Measurements from ENCODE around the gene NACA. TPM values are rescaled to one million over a fixed set of nuclear protein-coding genes. Genes with fewer than 3 reads are reported as not detected.

NACA gene
- total and polyA plus RNA-seq, 2 of the 13 experiments (the other 11 are each of a cell fraction or from before 2014, with no cell fraction given), result 799 to 1,700 TPM

DNA sequence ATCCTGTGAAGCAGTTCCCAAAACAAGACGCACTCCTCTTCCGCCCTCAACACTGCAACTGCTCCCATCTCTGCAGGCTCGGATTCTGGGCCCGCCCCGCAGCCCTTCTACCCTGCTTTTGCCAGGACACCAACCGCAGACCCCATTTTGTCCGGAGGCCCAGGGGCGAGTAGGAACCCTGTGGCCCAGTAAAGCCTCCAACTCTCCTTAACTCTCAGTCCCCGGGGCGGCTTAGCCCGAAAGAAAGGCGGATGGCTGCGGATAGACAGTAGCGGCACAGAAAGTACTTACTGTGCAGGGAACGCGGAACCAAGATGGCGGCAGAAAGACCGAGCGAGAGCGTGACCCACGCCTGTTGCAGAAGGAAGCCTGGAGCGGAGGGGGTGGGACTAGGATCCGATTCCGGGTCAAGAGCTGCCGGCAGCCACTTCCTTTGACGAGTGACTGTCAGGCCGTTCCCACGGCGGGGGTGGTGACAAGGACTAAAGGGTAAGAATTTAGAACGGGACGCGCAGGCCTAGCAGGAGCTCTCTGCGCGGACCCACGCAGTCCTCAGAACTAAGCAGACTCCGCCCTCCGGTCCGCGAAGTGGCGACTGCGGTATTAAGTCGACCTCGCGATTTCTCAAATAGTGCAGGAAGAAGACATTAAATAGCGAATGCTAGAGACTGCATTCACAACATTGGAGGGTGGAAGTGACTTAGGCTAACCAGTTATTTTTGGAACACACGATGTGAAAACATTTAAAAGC, at the start of gene NACA (continued):
- TF ChIP-seq KLF9 (CRISPR knock-in tag; IDR thresholded peaks at IDR 0.05; ENCODE audit: low read depth) (0 out of 2 replicates have a peak, but pooled peaks have one; percentile 51), REL (CRISPR knock-in tag; conservative IDR thresholded peaks at IDR 0.05) (no peak), ZNF781 (CRISPR knock-in tag; IDR thresholded peaks at IDR 0.05; ENCODE audit: borderline replicate concordance, not compliant biosample characterization) (peak; percentile 96), PPARG (CRISPR knock-in tag; conservative IDR thresholded peaks at IDR 0.05) (peak; percentile 46; the same call in 1 of the 2 replicates), ZXDC (CRISPR knock-in tag; IDR thresholded peaks at IDR 0.05) (peak; percentile 93), MXD4 (CRISPR knock-in tag; IDR thresholded peaks at IDR 0.05) (peak; percentile 89), SRSF1 (optimal IDR thresholded peaks at IDR 0.05; ENCODE audit: low read depth, low read length) (peak; percentile 89), ZNF687 (CRISPR knock-in tag; IDR thresholded peaks at IDR 0.05) (peak; percentile 97)
- TF ChIP-seq, protein P1, sequence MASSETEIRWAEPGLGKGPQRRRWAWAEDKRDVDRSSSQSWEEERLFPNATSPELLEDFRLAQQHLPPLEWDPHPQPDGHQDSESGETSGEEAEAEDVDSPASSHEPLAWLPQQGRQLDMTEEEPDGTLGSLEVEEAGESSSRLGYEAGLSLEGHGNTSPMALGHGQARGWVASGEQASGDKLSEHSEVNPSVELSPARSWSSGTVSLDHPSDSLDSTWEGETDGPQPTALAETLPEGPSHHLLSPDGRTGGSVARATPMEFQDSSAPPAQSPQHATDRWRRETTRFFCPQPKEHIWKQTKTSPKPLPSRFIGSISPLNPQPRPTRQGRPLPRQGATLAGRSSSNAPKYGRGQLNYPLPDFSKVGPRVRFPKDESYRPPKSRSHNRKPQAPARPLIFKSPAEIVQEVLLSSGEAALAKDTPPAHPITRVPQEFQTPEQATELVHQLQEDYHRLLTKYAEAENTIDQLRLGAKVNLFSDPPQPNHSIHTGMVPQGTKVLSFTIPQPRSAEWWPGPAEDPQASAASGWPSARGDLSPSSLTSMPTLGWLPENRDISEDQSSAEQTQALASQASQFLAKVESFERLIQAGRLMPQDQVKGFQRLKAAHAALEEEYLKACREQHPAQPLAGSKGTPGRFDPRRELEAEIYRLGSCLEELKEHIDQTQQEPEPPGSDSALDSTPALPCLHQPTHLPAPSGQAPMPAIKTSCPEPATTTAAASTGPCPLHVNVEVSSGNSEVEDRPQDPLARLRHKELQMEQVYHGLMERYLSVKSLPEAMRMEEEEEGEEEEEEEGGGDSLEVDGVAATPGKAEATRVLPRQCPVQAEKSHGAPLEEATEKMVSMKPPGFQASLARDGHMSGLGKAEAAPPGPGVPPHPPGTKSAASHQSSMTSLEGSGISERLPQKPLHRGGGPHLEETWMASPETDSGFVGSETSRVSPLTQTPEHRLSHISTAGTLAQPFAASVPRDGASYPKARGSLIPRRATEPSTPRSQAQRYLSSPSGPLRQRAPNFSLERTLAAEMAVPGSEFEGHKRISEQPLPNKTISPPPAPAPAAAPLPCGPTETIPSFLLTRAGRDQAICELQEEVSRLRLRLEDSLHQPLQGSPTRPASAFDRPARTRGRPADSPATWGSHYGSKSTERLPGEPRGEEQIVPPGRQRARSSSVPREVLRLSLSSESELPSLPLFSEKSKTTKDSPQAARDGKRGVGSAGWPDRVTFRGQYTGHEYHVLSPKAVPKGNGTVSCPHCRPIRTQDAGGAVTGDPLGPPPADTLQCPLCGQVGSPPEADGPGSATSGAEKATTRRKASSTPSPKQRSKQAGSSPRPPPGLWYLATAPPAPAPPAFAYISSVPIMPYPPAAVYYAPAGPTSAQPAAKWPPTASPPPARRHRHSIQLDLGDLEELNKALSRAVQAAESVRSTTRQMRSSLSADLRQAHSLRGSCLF (CRISPR knock-in tag; IDR thresholded peaks at IDR 0.05; ENCODE audit: borderline replicate concordance), result no peak
- TF ChIP-seq, protein P2, sequence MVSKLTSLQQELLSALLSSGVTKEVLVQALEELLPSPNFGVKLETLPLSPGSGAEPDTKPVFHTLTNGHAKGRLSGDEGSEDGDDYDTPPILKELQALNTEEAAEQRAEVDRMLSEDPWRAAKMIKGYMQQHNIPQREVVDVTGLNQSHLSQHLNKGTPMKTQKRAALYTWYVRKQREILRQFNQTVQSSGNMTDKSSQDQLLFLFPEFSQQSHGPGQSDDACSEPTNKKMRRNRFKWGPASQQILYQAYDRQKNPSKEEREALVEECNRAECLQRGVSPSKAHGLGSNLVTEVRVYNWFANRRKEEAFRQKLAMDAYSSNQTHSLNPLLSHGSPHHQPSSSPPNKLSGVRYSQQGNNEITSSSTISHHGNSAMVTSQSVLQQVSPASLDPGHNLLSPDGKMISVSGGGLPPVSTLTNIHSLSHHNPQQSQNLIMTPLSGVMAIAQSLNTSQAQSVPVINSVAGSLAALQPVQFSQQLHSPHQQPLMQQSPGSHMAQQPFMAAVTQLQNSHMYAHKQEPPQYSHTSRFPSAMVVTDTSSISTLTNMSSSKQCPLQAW (CRISPR knock-in tag; IDR thresholded peaks at IDR 0.05), result peak; percentile 86
- TF ChIP-seq, protein P3, sequence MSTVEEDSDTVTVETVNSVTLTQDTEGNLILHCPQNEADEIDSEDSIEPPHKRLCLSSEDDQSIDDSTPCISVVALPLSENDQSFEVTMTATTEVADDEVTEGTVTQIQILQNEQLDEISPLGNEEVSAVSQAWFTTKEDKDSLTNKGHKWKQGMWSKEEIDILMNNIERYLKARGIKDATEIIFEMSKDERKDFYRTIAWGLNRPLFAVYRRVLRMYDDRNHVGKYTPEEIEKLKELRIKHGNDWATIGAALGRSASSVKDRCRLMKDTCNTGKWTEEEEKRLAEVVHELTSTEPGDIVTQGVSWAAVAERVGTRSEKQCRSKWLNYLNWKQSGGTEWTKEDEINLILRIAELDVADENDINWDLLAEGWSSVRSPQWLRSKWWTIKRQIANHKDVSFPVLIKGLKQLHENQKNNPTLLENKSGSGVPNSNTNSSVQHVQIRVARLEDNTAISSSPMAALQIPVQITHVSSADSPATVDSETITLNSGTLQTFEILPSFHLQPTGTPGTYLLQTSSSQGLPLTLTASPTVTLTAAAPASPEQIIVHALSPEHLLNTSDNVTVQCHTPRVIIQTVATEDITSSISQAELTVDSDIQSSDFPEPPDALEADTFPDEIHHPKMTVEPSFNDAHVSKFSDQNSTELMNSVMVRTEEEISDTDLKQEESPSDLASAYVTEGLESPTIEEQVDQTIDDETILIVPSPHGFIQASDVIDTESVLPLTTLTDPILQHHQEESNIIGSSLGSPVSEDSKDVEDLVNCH (CRISPR knock-in tag; IDR thresholded peaks at IDR 0.05), result no peak
